Kasumi-1 (cell line): ENCODE results near the gene HNRNPM.
"Not testable (repeated sequence)": the region's sequence is repeated elsewhere in the genome, so short reads cannot be mapped to it uniquely, and the experiment has no call there.

Source experiments
- DNase-seq, 2 experiments: peaks; one replicate each; lab custom pipeline; 2025; lab: John Stamatoyannopoulos, UW

The HNRNPM gene

DNA sequence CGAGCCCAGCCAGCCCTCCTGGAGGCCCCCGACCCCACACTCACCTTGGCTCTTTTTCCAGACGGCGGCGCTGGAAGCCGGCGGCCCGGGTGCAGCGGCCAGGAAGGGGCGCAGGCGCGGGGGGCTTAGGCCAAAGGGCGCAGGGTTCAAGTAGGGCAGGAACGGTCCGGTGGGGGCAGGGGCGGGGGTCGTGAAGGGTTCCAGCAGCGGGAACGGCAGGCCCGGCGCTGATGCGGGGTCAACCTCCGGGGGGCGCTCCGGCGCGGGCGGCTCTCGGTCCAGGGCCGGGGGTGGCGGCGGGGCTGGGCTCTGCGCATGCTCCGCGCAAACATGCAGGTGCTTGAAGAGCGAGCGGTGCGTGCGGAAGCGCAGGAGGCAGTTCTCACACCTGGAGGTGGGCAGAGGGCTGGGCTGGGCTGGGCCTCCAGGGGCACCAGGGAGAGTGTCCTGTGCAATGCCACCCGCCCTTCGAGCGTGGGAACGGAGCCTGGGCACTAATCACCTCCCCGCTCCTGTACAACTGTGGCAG is 66.9 kb downstream of the HNRNPM start:
- DNase-seq, result no peak

- peak in 1 of 2 experiments; percentile 31 for DNase-seq
These were observed 67.6 kb downstream of the HNRNPM start for GRCh38 chr19:8512115-8512967.

- no peak for DNase-seq
These were observed 68.4 kb downstream of the HNRNPM start for GRCh38 chr19:8513036-8513686.

- DNase-seq, result peak; percentile 90 to 91
These were observed 69.1 kb downstream of the HNRNPM start, which contains the start of gene ZNF414 for GRCh38 chr19:8513687-8514504. Gene ZNF414 (minus strand): TSS chr19:8514167. CDS start chr19:8514046, 121 bp downstream.

DNA sequence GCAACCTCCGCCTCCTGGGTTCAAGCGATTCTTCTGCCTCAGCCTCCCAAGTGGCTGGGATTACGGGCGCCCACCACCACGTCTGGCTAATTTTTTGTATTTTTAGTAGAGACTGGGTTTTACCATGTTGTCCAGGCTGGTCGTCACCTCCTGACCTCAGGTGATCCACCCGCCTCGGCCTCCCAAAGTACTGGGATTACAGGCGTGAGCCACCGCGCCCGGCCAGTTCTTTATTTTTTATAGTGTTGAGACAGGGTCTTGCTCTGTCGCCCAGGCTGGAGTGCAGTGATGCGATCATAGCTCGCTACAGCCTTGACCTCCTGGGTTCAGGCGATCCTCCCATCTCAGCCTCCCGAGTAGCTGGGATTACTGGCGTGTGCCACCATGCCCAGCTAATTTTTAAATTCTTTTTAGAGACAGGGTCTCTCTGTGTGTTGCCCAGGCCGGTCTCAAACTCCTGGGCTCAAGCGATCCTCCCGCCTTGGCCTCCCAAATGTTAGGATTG is 69.8 kb downstream of the HNRNPM start:
- not testable (repeated sequence) for DNase-seq

GRCh38 chr19:8515317-8515716 is 70.5 kb downstream of the HNRNPM start:
- DNase-seq, result peak; percentile 30 to 47

DNA sequence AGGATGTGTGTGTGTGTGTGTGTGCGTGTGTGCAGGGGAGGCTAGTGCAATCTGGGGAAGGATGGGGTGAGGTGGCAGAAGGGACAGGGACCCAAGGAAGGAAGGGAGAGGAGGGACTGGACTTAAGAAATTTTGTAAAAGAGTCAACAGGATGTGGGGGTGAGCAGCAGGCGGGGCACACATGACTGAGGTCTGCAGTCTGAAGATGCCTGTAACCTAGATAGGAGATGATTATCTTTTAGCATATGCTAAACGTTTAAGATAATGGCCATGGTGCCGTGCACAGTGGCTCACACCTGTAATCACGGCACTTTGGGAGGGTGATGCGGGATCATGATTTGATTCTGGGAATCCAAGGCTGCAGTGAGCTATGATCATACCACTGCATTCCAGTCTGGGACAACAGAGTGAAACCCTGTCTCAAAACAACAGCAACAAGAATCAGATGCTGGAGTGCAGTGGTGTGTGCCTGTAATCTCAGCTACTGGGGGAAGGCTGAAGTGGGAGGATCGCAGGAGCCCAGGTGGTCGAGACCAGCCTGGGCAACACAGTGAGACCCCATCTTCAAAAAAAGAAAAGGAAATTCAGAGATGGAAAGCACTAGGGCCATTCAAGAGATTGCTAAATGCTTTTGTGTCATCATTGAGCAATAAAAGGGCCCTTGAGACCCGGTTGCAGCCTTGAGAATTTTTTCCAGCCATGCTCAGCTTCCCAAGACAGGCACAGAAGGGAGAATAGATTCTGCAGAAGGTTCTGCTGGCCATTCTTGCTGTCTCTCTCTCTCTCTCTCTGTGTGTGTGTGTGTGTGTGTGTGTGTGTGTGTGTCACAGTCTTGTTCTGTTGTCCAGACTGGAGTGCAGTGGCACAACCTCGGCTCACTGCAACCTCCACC is 73.0 kb downstream of the HNRNPM start:
- peak; percentile 74 to 82 for DNase-seq

DNA sequence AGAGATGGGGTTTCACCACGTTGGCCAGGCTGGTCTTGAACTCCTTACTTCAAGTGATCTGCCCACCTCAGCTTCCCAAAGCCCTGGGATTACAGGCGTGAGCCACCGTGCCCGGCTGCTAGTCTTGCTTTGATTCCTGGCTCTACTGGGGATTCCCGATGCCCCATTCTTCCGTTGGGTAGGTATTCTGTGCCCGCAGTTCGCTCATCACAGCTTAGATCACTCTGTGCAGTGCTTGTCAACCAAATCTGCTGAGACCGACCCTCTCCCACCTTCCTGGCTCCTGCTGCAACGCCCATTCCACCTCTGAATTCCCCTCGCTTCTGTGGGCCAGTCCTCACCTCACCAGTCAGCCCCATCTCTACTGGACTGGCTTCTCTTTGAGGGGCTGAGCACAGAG is 73.8 kb downstream of the HNRNPM start:
- no peak for DNase-seq

GRCh38 chr19:8519388-8519787 is 74.6 kb downstream of the HNRNPM start:
- DNase-seq, result no peak

- DNase-seq, result no peak
These were observed 80.6 kb downstream of the HNRNPM start for GRCh38 chr19:8525401-8525684.

- no peak for DNase-seq
These were observed 81.7 kb downstream of the HNRNPM start for GRCh38 chr19:8526345-8527091.

GRCh38 chr19:8528500-8528899 is 83.7 kb downstream of the HNRNPM start:
- peak in 1 of 2 experiments; percentile 8 for DNase-seq

DNA sequence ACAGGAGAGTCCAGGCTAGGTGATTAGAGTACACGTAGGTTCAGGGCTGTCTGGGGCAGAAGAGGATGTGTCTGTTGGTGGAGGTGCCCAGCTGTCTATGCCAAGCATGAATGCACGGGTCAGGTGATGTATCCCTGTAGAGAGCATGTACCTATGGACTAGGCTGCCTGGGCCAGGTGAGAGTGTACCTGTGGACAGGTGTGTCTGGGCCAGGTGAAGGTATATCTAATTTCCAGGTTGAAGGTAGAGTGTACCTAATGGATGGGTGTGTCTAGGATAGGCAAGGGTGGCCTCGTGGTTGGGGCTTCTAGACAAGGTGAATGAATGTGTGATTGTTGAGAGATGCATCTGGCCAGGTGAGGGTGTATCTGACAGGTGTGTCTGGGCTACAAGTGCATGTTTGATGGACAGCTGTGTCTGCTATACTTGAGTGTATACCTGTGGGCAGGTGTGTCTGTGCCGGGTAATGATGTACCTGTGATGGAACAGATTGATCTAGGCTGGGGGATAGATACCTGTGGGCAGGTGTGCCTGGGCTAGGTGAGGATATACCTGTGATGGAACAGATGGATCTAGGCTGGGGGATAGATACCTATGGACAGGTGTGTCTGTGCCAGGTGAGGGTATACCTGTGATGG is 84.7 kb downstream of the HNRNPM start:
- DNase-seq, result no peak

DNA sequence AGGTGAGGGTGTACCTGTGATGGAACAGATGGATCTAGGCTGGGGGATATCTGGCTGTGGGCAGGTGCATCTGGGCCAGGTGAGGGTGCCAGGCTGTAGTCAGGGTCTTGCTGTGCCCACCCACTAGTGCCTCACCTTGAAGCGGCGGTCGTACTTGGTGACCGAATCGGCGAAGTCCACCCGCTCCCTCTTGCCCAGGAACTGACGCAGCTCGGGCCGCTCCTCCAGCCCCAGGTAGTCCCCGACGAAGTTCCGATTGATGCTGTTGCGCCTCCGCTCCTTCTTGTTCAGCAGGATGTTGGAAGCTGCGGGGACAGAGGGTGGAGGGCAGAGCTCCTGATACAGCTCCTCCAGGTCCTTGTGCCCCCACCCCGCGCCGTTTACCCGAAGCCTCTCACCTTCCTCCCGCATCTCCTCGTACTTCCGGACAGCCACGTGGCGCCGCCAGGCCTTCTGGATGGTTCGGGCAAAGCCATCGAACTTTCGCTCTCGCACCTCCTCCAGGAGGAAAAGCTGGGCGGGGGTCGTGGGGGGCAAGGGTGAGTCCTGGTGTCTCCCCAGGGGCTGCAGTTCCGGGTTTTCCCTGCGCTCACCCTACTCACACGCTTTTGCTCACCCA is 85.4 kb downstream of the HNRNPM start:
- DNase-seq, result no peak

- no peak for DNase-seq
These were observed 86.7 kb downstream of the HNRNPM start for GRCh38 chr19:8531470-8531869.

GRCh38 chr19:8532225-8532624 is 87.5 kb downstream of the HNRNPM start:
- no peak for DNase-seq

GRCh38 chr19:8536282-8536681 is 91.5 kb downstream of the HNRNPM start:
- DNase-seq, result no peak

- no peak for DNase-seq
These were observed 92.3 kb downstream of the HNRNPM start for GRCh38 chr19:8537099-8537498.
